K562 (cell line): ENCODE measurements around the gene R3HDM2.

Source experiments
- EP300 ChIP-seq: IDR thresholded peaks from 2 replicates; pipeline ENCODE4 v1.6.1; 2012; ENCODE audit warnings: low read length, improper control_type of control experiment
- GABPA ChIP-seq: fragments of 200-800 bp; sonication (Bioruptor generic); conservative IDR thresholded peaks from 2 replicates; pipeline ENCODE4 v1.6.1; 2016; ENCODE audit warnings: low read depth, missing genetic modification characterization, missing compliant biosample characterization
- PHB ChIP-seq: fragments of 250-450 bp; sonication (Bioruptor Pico); IDR thresholded peaks from 2 replicates; pipeline ENCODE4 v1.5.0; 2021
- SMC3 ChIP-seq: conservative IDR thresholded peaks from 2 replicates; pipeline ENCODE4 v1.6.1; 2011; ENCODE audit warnings: low read depth, low read length, improper control_type of control experiment; ENCODE audit not compliant: insufficient read depth
- ZNF75A ChIP-seq: fragments of 450-650 bp; formaldehyde crosslinking; IDR thresholded peaks from 2 replicates; pipeline ENCODE4 v1.4.0; 2020; ENCODE audit warnings: mild to moderate bottlenecking

GRCh38 chr12:57329219-57329618 is 101.6 kb downstream of the R3HDM2 start:
- TF ChIP-seq EP300 (no peak), PHB (no peak), SMC3 (no peak), GABPA (tag) (no peak), ZNF75A (CRISPR knock-in tag) (no peak)
